ENCODE data around the gene ETV3L. TPM values are rescaled to one million over a fixed set of nuclear protein-coding genes. Genes with fewer than 3 reads are reported as not detected.

The ETV3L gene
- total RNA-seq: not detected

DNA sequence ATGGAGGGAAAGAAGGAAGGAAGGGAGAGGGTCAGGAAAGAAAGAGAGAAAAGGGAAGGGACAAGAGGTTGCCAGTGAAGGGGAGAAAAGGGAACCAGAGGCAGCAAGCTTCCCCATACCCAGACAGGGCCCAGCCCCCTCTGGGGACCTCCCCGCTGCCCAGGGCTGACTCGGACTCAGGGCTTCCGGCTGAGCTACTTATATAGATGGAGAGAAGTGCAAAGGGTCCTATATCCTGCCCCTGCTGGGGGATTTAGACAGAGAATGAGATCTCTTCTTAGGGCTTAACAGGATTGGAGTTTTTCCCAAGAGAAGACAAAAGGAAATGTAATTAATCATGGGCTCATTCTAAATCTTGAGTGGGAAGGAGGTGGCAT is at the start of gene ETV3L:
ETV3L (minus strand) TSS at position 176 of the 377 bp plus-strand sequence. CDS start 285 bp downstream, outside the sequence.
- no peak within 1 kb of the TSS for H3K9ac ChIP-seq (ENCODE audit: low read depth in 1 of 3, low read length in 3 of 3)
- H3K4me1 ChIP-seq (ENCODE audit: control insufficient read depth in 3 of 3, insufficient read depth in 3 of 3, low read length in 3 of 3): no peaks in the 10 kb centered on the region
- H3K36me3 ChIP-seq (ENCODE audit: control insufficient read depth in 3 of 3, insufficient read depth in 3 of 3, low read length in 3 of 3): no peaks in the 10 kb centered on the region
- no peak within 1 kb of the TSS for H3K4me3 ChIP-seq (ENCODE audit: low read length in 3 of 3)
- H3K9me3 ChIP-seq (ENCODE audit: control insufficient read depth in 3 of 3, low read length in 3 of 3): no peaks in the 10 kb centered on the region
- H3K27me3 ChIP-seq (ENCODE audit: control insufficient read depth in 3 of 3, insufficient read depth in 3 of 3, low read length in 3 of 3): peaks cover 0 to 3% (median 3%) of the 10 kb centered on the region in 3 donors
- H3K27ac ChIP-seq (ENCODE audit: low read depth, low read length): no peak within 1 kb of the TSS

DNA sequence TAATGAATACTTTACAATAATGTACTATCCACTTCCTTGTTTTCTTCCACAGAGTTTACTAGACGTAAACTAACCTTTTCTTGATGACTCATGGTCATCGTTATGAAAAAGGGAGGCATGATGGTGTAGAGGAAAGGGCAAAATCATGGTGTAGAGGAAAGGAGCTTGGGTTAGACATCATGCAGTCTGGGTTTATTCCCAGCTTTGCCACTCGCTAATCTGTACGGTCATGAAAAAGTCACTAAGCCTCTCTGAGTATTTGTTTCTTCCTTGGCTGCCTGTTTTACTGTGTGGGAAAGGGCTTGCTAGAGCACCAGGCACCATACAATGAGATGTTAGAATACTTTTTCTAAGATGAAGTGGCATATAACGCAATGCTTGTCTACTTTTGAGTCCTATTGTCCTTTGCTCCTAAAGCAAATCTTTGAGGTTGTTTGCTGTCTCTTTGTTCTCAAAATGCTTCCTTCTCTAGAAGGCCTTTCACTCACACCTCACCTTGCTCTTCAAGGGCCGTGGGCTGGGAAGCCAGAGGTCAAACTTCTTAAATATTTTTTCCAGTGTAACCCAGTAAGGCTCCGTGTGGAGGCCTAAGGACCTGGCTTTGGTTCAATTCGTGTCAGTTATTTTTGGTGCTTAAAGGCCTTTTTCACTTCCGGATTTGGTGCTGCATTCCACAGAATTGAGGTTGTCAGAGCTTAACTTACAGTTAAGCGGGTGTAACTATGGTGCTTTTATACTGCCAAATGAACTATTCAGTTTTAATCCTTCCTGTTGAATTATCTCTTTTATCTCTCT is 48.5 kb upstream of the ETV3L start:
- no peaks in the 10 kb centered on the region for H3K36me3 ChIP-seq (ENCODE audit: control insufficient read depth in 3 of 3, insufficient read depth in 3 of 3, low read length in 3 of 3)
- no peak overlapping the region for H3K27ac ChIP-seq (ENCODE audit: low read depth, low read length)
- H3K4me1 ChIP-seq (ENCODE audit: control insufficient read depth in 3 of 3, insufficient read depth in 3 of 3, low read length in 3 of 3): peaks cover 0 to 7% (median 0%) of the 10 kb centered on the region in 3 donors
- H3K9ac ChIP-seq (ENCODE audit: low read depth in 1 of 3, low read length in 3 of 3): no peak overlapping the region
- no peaks in the 10 kb centered on the region for H3K27me3 ChIP-seq (ENCODE audit: control insufficient read depth in 3 of 3, insufficient read depth in 3 of 3, low read length in 3 of 3)
- no peak overlapping the region for H3K4me3 ChIP-seq (ENCODE audit: low read length in 3 of 3)
- no peaks in the 10 kb centered on the region for H3K9me3 ChIP-seq (ENCODE audit: control insufficient read depth in 3 of 3, low read length in 3 of 3)

DNA sequence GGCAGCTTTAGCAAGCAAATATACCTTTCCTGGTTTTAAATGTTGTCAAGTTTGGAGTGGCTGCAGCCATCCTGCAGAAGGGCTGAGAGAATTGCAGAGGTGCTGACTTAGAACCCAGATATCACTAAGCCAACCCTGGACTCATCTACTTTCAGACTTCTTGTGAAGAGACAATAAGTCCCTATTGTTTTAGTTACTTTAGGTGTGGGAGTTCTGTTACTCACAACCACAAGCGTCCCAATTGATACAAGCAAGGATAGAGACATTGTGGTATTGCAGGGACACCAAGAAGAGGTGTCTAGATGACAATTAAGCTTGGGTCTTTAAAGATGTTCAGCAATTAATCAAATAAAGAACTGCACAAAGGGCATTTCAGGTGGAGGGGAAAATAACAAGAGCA is 47.4 kb upstream of the ETV3L start:
- Histone ChIP-seq H3K9me3 (ENCODE audit: control insufficient read depth in 3 of 3, low read length in 3 of 3) (no peaks in the 10 kb centered on the region), H3K27ac (ENCODE audit: low read depth, low read length) (no peak overlapping the region), H3K4me1 (ENCODE audit: control insufficient read depth in 3 of 3, insufficient read depth in 3 of 3, low read length in 3 of 3) (peaks cover 0 to 7% (median 0%) of the 10 kb centered on the region in 3 donors), H3K4me3 (ENCODE audit: low read length in 3 of 3) (no peak overlapping the region), H3K9ac (ENCODE audit: low read depth in 1 of 3, low read length in 3 of 3) (no peak overlapping the region), H3K27me3 (ENCODE audit: control insufficient read depth in 3 of 3, insufficient read depth in 3 of 3, low read length in 3 of 3) (no peaks in the 10 kb centered on the region), H3K36me3 (ENCODE audit: control insufficient read depth in 3 of 3, insufficient read depth in 3 of 3, low read length in 3 of 3) (no peaks in the 10 kb centered on the region)

DNA sequence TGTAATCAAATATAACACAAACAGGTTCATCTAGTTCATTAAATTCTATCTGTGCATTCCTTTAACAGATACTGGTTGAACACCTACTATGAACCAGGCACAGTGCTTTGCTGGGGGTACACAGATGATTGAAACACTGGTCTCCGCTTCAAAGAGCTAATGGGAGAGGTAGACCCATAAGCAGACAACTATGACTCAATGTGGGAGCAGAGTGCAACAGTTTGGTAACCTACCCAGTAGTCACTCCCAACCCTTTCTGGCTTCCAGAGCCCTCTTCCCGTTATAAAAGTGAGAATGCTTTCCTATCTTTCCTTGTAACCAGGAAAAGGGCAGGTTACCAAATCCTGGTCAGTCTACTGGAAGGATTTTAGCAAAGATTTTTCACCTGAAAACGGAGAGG is 46.6 kb upstream of the ETV3L start:
- Histone ChIP-seq H3K27me3 (ENCODE audit: control insufficient read depth in 3 of 3, insufficient read depth in 3 of 3, low read length in 3 of 3) (no peaks in the 10 kb centered on the region), H3K4me3 (ENCODE audit: low read length in 3 of 3) (no peak overlapping the region), H3K4me1 (ENCODE audit: control insufficient read depth in 3 of 3, insufficient read depth in 3 of 3, low read length in 3 of 3) (peaks cover 0 to 7% (median 0%) of the 10 kb centered on the region in 3 donors), H3K36me3 (ENCODE audit: control insufficient read depth in 3 of 3, insufficient read depth in 3 of 3, low read length in 3 of 3) (no peaks in the 10 kb centered on the region), H3K9me3 (ENCODE audit: control insufficient read depth in 3 of 3, low read length in 3 of 3) (no peaks in the 10 kb centered on the region), H3K9ac (ENCODE audit: low read depth in 1 of 3, low read length in 3 of 3) (no peak overlapping the region), H3K27ac (ENCODE audit: low read depth, low read length) (no peak overlapping the region)

- H3K4me3 ChIP-seq (ENCODE audit: low read length in 3 of 3): no peak overlapping the region
- no peaks in the 10 kb centered on the region for H3K36me3 ChIP-seq (ENCODE audit: control insufficient read depth in 3 of 3, insufficient read depth in 3 of 3, low read length in 3 of 3)
- H3K9me3 ChIP-seq (ENCODE audit: control insufficient read depth in 3 of 3, low read length in 3 of 3): no peaks in the 10 kb centered on the region
- H3K27ac ChIP-seq (ENCODE audit: low read depth, low read length): no peak overlapping the region
- H3K27me3 ChIP-seq (ENCODE audit: control insufficient read depth in 3 of 3, insufficient read depth in 3 of 3, low read length in 3 of 3): no peaks in the 10 kb centered on the region
- no peak overlapping the region for H3K9ac ChIP-seq (ENCODE audit: low read depth in 1 of 3, low read length in 3 of 3)
- peaks cover 0 to 7% (median 0%) of the 10 kb centered on the region in 3 donors for H3K4me1 ChIP-seq (ENCODE audit: control insufficient read depth in 3 of 3, insufficient read depth in 3 of 3, low read length in 3 of 3)
Measured at GRCh38 chr1:157145076-157145475, 45.5 kb upstream of the ETV3L start.

DNA sequence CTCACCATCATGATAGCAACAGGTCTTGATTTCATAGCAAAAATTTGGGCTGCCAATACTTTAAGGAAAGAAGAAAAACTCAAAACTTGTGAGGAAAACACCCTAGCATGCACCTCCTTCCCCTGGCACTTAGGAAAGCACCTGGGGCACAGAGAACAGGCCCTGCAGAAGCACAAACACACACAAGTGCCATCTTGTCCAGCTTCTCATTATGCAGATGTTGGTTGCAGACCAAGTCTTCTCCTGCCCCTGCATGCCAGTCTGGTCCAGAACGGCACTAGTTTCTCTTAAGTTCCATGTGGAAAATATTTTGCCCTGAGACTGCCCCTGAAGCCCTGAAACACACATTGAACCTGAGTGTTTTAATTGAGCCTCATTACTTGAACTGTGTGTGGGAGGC is 44.9 kb upstream of the ETV3L start:
- H3K4me1 ChIP-seq (ENCODE audit: control insufficient read depth in 3 of 3, insufficient read depth in 3 of 3, low read length in 3 of 3): peaks cover 0 to 7% (median 0%) of the 10 kb centered on the region in 3 donors
- H3K27ac ChIP-seq (ENCODE audit: low read depth, low read length): no peak overlapping the region
- no peaks in the 10 kb centered on the region for H3K27me3 ChIP-seq (ENCODE audit: control insufficient read depth in 3 of 3, insufficient read depth in 3 of 3, low read length in 3 of 3)
- no peaks in the 10 kb centered on the region for H3K9me3 ChIP-seq (ENCODE audit: control insufficient read depth in 3 of 3, low read length in 3 of 3)
- no peak overlapping the region for H3K9ac ChIP-seq (ENCODE audit: low read depth in 1 of 3, low read length in 3 of 3)
- no peak overlapping the region for H3K4me3 ChIP-seq (ENCODE audit: low read length in 3 of 3)
- H3K36me3 ChIP-seq (ENCODE audit: control insufficient read depth in 3 of 3, insufficient read depth in 3 of 3, low read length in 3 of 3): no peaks in the 10 kb centered on the region

- Histone ChIP-seq H3K27ac (ENCODE audit: low read depth, low read length) (no peak overlapping the region), H3K27me3 (ENCODE audit: control insufficient read depth in 3 of 3, insufficient read depth in 3 of 3, low read length in 3 of 3) (no peaks in the 10 kb centered on the region), H3K4me3 (ENCODE audit: low read length in 3 of 3) (no peak overlapping the region), H3K9me3 (ENCODE audit: control insufficient read depth in 3 of 3, low read length in 3 of 3) (no peaks in the 10 kb centered on the region), H3K36me3 (ENCODE audit: control insufficient read depth in 3 of 3, insufficient read depth in 3 of 3, low read length in 3 of 3) (no peaks in the 10 kb centered on the region), H3K9ac (ENCODE audit: low read depth in 1 of 3, low read length in 3 of 3) (no peak overlapping the region), H3K4me1 (ENCODE audit: control insufficient read depth in 3 of 3, insufficient read depth in 3 of 3, low read length in 3 of 3) (peaks cover 0 to 3% (median 2%) of the 10 kb centered on the region in 3 donors)
Measured at GRCh38 chr1:157142765-157143423, 43.3 kb upstream of the ETV3L start.

DNA sequence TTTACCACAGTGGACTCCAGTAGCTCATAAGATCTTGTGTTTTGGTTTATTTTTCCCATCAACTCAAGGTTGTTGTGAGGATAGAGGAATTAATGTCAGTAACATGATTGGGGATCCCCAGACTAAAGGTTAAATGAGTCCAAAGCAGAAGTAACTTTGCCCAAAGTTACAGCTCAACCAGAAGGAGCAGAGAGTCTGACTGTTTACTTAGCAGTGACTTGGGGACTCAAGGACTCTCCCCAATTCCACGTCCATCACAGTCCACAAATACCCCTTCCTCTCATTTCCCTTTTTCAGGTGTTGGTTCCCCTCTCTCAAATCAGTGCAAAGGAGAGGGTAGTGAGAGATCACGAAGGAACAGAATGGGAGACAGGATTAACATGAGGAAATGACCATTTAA is 42.6 kb upstream of the ETV3L start:
- no peaks in the 10 kb centered on the region for H3K27me3 ChIP-seq (ENCODE audit: control insufficient read depth in 3 of 3, insufficient read depth in 3 of 3, low read length in 3 of 3)
- no peak overlapping the region for H3K4me3 ChIP-seq (ENCODE audit: low read length in 3 of 3)
- H3K4me1 ChIP-seq (ENCODE audit: control insufficient read depth in 3 of 3, insufficient read depth in 3 of 3, low read length in 3 of 3): peaks cover 3 to 7% (median 4%) of the 10 kb centered on the region in 3 donors
- no peaks in the 10 kb centered on the region for H3K9me3 ChIP-seq (ENCODE audit: control insufficient read depth in 3 of 3, low read length in 3 of 3)
- H3K36me3 ChIP-seq (ENCODE audit: control insufficient read depth in 3 of 3, insufficient read depth in 3 of 3, low read length in 3 of 3): no peaks in the 10 kb centered on the region
- H3K9ac ChIP-seq (ENCODE audit: low read depth in 1 of 3, low read length in 3 of 3): no peak overlapping the region
- H3K27ac ChIP-seq (ENCODE audit: low read depth, low read length): no peak overlapping the region

DNA sequence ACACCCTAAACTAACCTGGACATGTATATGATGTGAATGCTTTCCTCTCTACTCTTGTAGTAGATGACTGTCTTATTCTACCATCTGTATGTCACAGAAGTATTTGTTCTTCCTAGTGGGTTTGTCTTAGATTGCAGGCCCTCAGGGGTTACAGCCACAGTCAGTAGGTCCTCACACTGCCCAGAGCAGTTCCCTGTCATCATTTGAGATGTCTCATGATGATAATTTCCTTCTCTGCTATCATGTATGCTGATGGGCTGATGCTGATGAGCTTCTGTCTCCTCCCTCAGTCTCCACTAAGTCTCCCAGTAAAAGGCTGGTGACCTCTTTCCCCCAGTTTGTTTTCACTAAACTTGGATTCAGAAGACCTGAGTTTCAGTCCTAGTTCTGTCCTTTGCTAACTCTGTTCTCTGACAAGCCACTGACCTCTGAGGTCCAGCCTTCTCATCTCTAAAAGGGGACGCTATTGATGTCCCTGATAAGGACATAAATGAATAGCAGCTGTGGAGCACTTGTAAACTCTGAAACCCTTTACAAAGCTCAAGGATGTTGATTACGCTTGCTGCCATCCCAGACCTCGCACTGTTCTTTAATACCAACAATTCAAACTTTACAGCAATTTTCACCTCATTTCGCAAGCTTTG is 41.7 kb upstream of the ETV3L start:
- Histone ChIP-seq H3K4me1 (ENCODE audit: control insufficient read depth in 3 of 3, insufficient read depth in 3 of 3, low read length in 3 of 3) (peaks cover 12 to 15% (median 13%) of the 10 kb centered on the region in 3 donors), H3K27ac (ENCODE audit: low read depth, low read length) (no peak overlapping the region), H3K9me3 (ENCODE audit: control insufficient read depth in 3 of 3, low read length in 3 of 3) (no peaks in the 10 kb centered on the region), H3K9ac (ENCODE audit: low read depth in 1 of 3, low read length in 3 of 3) (no peak overlapping the region), H3K36me3 (ENCODE audit: control insufficient read depth in 3 of 3, insufficient read depth in 3 of 3, low read length in 3 of 3) (no peaks in the 10 kb centered on the region), H3K27me3 (ENCODE audit: control insufficient read depth in 3 of 3, insufficient read depth in 3 of 3, low read length in 3 of 3) (no peaks in the 10 kb centered on the region), H3K4me3 (ENCODE audit: low read length in 3 of 3) (no peak overlapping the region)

Measured in skeletal muscle tissue (tissue), 4 donors.